ENCODE data around the gene TWSG1.
"Not testable (repeated sequence)": the region's sequence is repeated elsewhere in the genome, so short reads cannot be mapped to it uniquely, and the experiment has no call there.

The TWSG1 gene

DNA sequence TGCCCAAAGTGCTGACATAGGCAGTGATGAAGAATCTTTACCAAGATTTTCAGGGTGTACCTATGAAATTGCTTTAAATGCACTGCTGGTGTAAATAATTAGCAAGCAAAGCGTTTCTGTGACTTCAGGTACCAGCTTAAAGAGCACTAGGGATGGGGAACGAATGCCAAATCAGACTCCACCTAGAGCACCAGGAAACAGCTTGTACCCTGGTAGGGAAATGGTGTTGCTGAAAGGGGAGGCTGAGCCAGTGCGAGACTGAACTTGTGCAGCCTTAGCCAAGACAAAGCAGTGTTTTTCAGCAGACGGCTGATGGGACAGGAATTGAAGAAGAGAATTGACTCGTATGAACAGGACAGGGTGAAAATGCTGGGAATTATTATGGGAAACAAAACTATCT lies 65.6 kb downstream of the TWSG1 start:
- no peak for DNase-seq

DNA sequence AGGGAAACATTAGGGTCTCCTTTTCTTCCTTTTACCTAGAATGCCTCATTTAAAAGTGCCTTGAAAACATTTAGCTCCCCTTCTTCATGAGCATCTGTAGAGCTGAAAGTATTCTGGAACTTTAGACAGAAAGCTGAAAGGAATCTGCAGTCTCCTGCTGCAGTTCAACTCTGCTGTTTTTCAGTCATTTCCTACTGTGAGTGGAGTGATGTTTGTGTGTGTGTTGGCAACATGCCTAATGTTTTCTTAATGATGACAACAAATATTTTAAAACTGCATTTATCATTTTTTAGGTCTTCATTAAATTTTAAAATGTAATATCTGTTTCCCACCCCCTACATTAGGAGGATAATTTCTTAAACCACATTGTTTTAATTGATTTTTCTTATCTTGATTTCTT lies 66.6 kb downstream of the TWSG1 start:
- DNase-seq = no peak

GRCh38 chr18:9402358-9403007 lies 67.9 kb downstream of the TWSG1 start:
- DNase-seq = not testable (repeated sequence)

- no peak for DNase-seq
Measured at GRCh38 chr18:9403795-9404564, 69.4 kb downstream of the TWSG1 start.

DNA sequence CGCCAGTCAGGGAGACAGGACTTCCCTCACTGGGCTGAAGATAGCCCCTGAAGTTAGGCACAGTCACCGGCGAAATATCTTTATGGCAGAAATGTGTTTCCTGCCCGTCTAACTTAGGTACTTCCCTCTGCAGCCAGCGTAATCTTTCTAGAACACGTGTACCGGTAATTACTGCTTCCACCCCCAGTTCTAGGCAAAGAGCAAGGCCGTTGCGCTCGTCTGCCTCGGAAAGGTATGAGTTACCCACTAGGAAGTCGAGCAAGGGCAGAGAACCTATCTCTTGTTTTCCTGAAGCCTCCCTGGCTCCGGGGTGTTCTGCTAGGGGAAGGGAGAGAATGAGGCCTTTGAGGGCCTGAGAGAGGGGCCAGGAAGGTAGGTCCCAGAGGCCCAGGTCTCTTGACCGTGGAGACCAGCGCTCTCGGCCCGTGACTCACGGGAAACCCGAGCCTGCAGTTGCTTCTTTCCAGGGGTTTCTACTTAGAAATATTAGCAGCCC lies 70.0 kb downstream of the TWSG1 start:
- DNase-seq = no peak

- DNase-seq = no peak
Measured at GRCh38 chr18:9405130-9405529, 70.6 kb downstream of the TWSG1 start.

- DNase-seq = no peak
Measured at GRCh38 chr18:9405977-9406376, 71.4 kb downstream of the TWSG1 start.

GRCh38 chr18:9410515-9410914 lies 75.9 kb downstream of the TWSG1 start:
- DNase-seq = no peak

- DNase-seq = no peak
Measured at GRCh38 chr18:9413576-9413975, 79.0 kb downstream of the TWSG1 start.

DNA sequence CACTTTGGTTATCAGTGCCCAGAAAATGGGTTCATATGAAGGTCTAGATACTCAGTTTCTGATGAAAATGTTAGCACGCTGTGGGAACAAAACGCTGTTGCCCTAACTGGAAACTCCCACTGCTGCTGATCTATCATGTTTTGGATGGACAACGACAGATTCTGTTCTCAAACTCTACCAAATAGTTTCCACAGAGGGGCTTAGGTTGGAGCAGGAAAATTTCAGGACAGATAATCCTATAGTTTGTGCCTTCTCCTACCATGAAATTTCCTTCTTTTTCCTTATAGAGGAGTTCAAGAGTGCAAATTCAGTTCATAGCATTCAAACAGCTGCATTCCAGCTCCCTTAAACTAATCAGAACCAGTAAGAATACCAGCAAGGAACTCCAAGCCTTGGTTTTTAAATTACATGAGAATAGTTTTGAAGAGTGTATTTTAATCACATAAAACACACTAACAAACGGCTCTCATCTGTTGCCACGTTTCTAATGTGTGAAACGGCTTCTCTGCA lies 82.0 kb downstream of the TWSG1 start:
- DNase-seq = no peak

GRCh38 chr18:9417073-9417851 lies 82.7 kb downstream of the TWSG1 start:
- no peak for DNase-seq

GRCh38 chr18:9418047-9418690 lies 83.6 kb downstream of the TWSG1 start:
- DNase-seq = no peak

- DNase-seq = no peak
Measured at GRCh38 chr18:9419956-9420631, 85.5 kb downstream of the TWSG1 start.

GRCh38 chr18:9421096-9421900 lies 86.7 kb downstream of the TWSG1 start:
- DNase-seq = no peak

- DNase-seq = no peak
Measured at GRCh38 chr18:9421901-9422327, 87.3 kb downstream of the TWSG1 start.

DNA sequence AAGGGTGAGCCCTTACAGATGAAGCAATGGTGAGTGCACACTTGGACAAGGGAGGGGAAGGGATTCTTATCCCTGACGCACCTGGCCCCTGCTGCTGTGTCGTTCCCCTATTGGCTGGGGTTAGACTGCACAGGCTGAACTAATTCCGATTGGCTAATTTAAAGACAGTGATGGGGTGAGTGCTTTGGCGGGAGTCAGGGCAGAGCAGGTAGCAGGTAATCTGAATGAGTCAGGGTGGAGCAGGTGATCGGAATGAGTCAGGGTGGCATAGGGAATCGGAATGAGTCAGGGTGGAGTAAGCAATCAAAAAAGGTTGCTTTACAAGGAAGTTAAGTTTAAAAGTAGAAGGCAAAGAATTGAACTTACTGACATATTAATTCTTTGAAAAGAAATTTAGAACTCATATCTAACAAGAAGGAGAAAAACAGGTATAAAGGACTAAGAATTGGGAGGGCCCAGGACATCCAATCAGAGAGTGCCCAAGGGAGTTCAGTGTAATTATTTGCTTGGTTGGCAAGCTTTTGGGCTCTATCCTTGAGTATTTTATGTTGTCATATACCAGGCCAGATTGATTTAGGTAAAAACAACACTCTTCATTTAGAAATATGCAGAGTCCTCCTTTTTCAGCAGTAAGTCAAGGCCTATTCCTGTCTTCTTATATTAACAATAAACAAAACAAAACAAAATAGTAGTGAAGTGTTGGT lies 88.4 kb downstream of the TWSG1 start:
- no peak for DNase-seq

DNA sequence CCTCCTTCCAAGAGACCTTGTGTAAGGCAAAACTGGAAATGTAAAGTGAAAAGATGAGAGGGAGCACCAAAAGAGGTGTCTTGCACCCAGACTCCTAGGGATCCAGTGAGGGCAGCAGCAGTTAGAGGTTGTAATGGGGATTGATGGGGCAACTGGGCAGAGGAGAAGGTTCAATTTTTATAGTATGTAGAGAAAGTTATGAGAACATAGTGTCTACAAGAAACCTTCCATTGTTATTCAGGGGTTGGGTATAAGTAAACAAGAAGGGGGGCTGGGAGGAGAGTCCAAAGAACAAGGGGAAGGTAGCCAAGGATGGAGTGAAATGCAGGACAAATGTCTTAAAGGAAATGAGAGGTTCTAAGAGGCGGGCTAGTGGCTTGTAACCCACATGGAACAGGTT lies 89.1 kb downstream of the TWSG1 start:
- DNase-seq = not testable (repeated sequence)

- not testable (repeated sequence) for DNase-seq
Measured at GRCh38 chr18:9424235-9424634, 89.7 kb downstream of the TWSG1 start.

GRCh38 chr18:9426753-9427152 lies 92.2 kb downstream of the TWSG1 start:
- DNase-seq = no peak

GRCh38 chr18:9428301-9428706 lies 93.7 kb downstream of the TWSG1 start:
- DNase-seq = no peak
